Dermis microvascular lymphatic vessel endothelial cell (primary cell): ENCODE results near the gene OPN3. TPM values are rescaled to one million over a fixed set of nuclear protein-coding genes. Genes with fewer than 3 reads are reported as not detected.

Source experiments
- DNase-seq, 2 donors: peaks; one replicate each; pipeline versions ENCODE4 v3.0.0 to v3.0.0-alpha.2; 2010; ENCODE audit warnings: low read depth in 2 of 2
- total RNA-seq: library from RNA; depleted of rRNA; stranded (reverse); fragments of >200 nt; gene quantifications from 2 replicates; pipeline ENCODE4 v1.2.1, GENCODE V29; 2014

Gene OPN3
- total RNA-seq, 1 donor from 2014 or later, result 12.7 TPM

DNA sequence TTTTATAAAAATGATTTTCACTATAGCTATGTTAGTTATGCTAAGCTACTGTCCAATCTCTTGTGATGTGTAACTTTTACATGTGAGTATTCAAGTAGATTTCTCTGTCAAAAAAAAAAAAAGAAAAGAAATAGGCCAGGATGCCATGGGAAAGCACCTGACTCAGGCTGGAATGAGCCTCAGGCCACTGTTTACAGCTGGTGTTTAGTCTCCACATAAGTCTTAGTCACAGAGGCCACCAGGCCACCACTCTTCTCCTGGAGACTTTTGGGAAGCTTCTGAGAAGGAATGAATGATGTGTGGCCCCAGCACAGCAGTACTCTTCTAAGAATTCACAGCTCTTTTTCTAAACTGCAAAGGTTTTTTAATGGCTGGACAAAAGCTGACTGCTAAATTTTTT, 48.9 kb downstream of the OPN3 start:
- no peak for DNase-seq

DNA sequence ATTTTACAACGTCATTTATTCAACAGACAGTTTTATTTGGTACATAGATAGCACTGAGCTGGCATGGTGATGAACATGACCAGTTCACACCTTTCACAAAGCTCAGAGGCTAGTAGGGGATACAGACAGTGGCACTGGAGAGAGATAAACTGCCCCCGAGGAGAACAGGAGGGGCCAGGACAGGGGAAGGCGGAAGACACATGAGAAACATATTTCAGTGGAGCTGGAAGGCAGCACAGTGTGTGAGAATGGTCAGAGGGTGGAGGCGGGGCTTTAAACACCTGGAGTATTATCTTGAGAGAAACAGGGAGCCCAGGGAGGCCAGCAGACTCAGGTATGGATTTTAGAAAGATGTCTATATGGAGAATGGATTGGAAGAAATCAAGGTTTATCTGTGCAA, 49.5 kb downstream of the OPN3 start:
- DNase-seq, result no peak

DNA sequence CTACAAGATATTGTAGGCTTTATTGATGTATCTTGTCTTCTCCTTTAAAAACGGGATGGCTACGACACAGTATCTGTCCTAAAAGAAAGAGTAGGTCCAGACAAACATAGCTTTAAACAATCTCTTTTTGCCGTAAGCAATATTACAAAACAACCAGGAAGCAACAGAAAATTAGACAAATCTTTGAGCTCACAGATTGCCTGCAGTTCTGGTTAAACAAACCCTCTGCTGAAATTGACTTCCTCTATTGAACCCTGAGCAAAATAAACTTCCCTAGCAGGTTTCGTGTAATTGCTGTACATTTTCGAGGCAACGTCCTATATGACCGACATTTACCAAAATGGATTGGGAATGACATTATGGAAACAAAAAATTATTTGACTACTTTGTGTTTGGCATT, 50.6 kb downstream of the OPN3 start:
- DNase-seq, result no peak

DNA sequence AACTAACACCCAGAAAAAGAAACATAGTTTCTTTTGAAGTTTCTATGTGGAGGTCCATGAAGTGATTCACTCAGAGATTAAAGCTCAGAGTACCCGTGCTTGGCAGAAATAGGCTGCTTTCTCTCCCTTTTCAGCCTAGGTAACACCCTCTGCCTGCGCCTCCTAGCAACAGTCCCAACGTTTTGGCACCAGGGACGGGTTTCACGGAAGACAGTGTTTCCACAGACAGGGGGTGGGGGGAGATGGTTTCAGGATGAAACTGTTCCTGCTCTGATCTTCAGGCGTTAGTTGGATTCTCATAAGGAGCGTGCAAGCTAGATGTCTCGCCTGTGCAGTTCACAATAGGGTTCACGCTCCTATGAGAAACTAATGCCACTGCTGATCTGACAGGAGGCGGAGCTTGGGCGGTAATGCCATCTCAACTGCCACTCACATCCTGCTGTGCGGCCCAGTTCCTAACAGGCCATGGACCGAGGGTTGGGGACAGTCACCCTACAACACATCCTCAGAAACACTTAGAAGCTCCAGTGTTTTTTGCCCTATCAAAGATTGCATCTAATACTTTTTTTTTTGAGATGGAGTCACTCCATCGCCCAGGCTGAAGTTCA, 53.2 kb downstream of the OPN3 start:
- no peak for DNase-seq

DNA sequence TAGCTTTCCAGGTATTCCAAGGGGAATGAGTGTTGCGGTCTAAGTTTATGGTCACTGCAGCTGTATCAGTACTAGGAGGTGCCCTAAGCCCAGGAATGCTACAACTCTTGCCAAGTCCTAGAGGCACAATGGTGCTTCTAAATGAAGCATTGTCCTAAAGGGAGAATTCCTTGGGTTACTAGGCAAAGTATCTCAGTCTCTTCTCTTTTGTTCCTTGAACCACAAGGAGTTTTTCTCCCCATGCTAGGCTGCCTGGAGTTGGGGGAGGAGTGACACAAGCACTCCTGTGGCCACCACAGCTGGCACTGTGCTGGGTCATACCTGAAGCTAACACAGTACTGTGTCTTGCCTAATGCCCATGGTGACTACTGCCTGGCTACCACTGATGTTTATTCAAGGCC, 57.2 kb downstream of the OPN3 start:
- no peak for DNase-seq

DNA sequence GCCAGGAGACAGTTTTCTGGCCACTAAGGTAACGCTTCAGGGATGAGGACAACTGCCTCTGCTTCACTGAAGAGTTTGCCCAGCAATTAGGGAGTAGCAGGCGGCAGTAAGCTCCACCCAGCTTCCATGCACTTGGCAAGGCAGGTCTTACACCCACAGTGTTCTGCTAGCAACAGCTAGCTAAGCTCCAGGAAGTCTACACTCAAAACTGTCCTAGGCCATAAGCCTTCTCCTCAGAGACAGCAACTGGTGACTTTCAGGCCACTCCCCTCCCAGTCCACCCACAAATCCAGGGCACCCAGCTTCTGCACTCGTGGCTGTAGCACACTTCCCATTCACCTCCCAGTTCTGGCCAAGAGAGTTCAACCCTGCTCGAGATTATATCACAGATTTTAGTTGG, 60.7 kb downstream of the OPN3 start:
- DNase-seq, result no peak

DNA sequence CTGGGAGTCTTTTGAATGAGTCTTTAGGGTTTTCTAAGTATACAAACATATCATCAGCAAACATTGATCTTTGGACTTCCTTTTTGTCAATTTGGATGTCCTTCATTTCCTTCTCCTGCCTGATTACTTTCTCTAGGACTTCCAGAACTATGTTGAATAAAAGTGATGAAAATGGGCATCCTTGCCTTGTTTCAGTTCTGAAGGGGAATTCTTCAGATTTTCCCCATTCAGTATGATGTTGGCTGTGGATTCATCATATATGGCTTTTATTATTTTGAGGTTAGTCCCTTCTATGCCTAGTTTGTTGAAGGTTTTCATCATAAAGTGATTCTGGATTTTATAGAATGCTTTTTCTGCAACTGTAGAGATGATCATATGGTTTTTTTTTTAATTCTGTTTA, 66.0 kb downstream of the OPN3 start:
- DNase-seq, result no peak

DNA sequence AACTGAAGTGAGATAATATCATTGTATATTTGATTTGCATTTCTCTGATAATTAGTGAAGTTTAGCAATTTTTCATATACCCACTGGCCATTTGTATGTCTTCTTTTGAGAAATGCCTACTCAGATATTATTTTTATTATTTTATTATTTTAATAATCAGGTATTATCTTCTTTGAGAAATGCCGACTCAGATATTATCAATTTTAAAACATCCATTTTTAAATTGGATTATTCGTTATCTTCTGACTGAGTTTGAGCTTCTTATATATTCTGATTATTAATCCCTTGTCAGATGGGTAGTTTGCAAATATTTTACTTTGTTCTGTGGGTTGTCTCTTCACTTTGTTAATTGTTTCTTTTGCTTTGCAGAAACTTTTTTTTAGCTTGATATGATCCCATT, 70.3 kb downstream of the OPN3 start:
- no peak for DNase-seq

DNA sequence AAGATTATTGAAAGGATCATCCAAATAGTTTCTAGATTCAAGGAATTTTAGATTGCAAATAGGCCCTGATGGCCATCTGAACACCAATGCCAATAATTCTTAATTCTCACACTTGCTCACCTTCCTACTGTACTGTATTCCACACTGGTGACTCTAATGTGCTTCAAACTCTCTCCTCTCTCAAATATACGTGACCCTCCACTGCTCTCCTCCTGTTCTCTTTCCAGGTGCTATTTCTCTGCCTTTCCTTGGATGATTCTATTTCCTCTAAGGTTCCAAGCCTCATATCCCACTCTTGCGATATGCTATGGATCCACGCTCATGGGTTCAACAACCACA, 79.4 kb downstream of the OPN3 start:
- no peak for DNase-seq

DNA sequence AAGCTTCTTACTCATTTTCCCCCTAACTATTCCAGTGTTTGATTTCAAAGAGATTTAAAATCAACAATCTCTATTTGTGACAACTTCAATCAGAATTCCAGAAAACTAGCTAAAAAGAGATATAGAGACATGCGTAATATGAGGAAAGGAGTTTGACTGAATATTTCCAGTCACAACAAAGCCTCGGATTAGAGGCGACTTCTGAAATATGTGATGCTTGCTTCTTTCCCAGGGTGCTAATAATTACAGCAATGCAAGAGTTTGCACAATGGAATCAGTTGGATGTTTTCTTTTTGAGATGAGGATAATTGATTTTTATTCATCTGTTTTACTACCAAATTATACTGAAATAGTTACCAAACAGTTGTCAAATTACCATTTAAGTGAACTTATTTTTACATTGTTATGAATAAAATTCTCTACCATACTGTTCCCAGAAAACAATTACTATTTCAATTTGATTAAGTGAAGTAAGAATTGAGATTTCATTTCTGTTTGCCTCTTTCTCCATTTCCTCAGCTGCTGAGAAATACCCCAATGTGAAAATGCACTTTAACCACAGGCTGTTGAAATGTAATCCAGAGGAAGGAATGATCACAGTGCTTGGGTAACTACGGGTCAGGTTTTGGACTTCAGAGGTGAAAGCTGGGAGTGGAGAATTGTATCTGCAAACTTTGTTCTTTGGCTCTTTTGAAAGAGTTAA, 79.9 kb downstream of the OPN3 start:
- no peak for DNase-seq

DNA sequence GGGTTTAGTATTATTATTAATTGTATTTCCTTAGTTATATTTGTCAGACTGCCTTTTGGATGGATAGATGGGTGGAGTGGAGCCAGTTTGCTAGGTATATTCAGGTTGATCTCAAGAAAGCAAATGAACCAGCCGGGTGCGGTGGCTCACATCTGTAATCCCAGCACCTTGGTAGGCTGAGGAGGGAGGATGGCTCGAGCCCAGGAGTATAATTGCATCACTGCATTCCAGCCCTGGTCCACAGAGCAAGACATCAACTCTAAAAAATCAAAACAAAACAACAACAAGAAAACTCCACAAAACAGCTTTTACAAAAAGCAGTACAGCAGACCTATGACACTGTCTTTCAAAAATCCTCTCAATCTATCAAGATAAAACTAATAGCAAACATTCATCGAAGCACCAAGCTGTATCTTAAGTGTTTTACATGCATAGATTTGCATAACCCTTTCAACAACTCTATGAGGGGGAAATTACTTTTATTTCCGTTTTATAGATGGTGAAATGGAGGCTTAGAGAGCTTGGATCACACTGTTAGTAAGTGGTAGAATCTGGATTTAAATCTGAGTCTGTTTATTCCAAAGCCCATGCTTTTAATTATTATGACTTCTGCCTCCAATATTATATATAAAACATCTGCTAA, 82.5 kb downstream of the OPN3 start:
- no peak for DNase-seq

DNA sequence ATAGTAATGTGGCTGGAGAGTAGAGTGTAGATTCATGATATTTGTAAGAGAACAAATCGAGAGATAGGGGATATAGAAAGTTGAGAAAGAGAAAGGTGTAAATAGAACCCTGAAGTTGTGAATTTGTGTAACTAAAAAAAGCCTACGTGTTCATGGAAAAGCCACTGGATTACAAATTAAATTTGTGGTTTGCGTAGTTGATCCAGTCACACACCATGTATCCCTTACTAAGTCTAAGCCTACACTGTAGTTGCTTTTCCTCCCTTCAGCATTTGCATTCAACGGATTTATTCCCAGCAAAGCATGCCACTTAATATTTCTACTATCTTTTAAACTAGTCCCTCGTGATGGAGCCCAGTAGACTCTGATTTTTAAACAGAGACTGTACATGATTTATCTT, 83.1 kb downstream of the OPN3 start:
- DNase-seq, result no peak

DNA sequence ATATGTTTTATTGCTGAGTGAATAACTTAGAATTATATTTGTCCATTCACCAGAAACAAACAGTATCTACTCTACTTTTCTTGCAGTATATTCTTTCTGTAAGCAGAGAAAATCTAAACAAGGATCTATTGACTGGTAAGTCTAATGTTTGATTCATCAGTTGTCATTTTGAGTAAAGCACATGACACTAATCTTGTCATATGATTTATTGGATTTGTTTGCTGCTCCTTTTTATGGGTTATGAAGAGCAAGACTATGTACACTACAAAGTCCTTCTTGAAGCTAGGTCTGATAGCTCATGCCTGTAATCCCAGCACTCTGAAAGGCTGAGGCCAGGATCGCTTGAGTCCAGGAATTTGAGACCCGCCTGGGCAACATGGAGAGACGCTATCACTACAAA, 84.6 kb downstream of the OPN3 start:
- no peak for DNase-seq

DNA sequence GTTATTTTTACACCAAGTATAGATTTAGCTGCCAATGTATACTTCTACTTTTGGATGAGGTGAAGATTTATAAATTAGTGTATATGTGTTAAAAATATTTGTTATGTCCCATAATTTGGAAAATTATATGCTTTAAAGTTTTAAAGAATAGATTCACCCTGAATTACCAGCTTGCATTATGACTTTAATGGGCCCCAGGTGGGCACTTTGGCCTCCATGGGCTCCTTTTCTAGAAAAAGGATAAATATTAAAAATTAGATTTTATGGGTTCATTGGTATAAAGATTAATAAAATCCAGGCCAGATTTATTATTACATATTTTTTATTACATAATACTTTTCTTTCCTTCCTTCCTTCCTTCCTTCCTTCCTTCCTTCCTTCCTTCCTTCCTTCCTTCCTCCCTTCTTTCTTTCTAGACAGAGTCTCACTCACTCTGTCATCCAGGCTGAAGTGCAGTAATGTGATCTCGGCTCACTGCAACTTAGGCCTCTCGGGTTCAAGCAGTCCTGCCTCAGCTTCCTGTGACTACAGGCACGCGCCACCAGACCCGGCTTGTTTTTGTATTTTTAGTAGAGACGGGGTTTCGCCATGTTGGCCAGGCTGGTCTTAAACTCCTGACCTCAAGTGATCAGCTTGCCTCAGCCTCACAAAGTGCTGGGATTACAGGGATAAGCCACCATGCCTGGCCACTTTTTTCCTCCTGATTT, 86.1 kb downstream of the OPN3 start:
- no peak for DNase-seq

DNA sequence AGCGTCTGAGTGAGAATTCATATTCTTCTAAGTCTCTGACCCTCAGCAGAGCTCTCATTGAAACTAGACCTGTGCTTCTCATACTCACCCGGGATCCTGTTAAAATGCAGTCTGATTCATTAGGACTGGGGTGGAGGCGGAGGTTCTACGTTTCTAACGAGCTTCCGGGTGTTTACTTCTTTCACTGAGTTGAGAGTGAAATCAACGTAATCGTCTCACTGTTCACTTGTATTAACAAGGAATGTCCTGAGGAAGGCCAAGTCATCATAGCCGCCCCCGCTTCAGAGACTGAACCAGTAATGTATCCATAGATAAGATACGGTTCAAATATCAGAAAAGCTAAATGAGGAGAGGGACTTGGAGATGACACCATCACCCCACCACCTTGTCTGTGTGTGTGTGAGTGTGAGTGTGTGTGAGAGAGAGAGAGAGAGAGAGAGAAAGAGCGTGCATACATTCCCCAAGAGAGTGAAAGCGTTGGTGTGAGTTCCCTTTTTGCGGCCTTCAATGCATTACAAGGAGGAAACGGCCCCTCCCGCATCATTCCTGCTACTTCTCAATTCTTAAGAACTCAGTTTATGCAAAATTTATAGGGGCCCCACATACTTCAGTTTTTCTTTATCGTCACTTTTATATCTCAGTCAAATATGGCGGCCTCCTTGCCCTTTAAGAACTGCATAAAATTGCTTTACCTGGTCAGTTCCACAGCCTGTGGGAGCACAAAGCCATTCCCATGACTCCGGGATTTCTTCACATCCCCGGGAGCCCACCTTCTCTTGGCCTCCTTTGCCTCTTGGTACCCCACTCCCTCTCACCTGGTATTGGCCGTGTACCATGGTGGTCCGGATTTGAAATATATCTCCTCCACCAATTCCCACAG, 88.2 kb downstream of the OPN3 start:
- no peak for DNase-seq

DNA sequence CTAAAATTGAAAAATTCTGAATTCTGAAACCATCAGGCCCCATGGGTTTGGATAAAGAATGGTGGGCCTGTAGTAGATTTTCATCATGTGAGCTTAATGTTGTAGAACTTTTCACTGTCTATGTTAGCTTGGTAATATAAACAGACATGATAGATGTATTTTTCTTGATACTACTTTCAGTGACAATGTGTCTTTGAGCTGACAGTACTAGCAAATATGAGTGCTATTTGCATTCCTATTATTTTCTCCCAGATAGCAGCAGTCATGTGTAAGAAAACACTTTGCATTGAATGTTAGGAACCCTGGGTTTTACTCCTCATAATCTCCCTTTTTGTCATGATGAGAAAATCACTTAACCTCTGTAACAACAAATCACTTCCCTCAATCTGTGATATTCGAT, 89.9 kb downstream of the OPN3 start:
- no peak for DNase-seq

DNA sequence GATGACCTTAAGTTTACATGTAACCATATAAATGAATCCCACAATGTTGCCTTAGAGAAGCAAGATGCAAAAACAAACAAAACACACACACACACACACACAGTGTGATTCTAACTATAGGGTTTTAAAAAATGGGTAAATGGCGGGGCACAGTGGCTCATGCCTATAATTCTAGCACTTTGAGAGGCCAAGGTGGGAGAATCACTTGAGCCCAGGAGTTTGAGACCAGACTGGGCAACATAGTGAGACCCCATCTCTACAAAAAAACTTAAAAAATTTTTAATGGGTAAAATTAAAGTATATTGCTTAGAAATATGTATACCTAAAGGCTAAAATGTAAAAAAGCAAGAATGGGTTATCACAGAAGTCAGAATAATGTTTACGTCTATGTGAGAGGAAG, 92.2 kb downstream of the OPN3 start:
- no peak for DNase-seq
